HepG2 (cell line): ENCODE data around the gene ACSL3. TPM values are rescaled to one million over a fixed set of nuclear protein-coding genes. Genes with fewer than 3 reads are reported as not detected.

ENCODE experiments used
- CREB1 ChIP-seq, 2 experiments: fragments of 450-650 bp in 1 of 2; IDR thresholded peaks; 2 replicates each; pipeline ENCODE4 v1.6.1; 2016 to 2017; ENCODE audit warnings: control low read depth in 1 of 2, mild to moderate bottlenecking in 1 of 2, missing compliant biosample characterization in 1 of 2, missing genetic modification characterization in 1 of 2
- FOXA3 ChIP-seq: IDR thresholded peaks from 2 replicates; pipeline ENCODE4 v1.6.1; 2016; ENCODE audit warnings: missing genetic modification reagents, missing compliant biosample characterization
- KAT8 ChIP-seq: IDR thresholded peaks from 2 replicates; pipeline ENCODE4 v1.6.1; 2016; ENCODE audit warnings: missing genetic modification reagents, missing compliant biosample characterization
- MATR3 ChIP-seq: sonication (generic); formaldehyde crosslinking; IDR thresholded peaks from 2 replicates; pipeline ENCODE4 v1.4.0; 2020; ENCODE audit warnings: missing genetic modification reagents
- MLLT10 ChIP-seq: sonication (generic); formaldehyde crosslinking; IDR thresholded peaks from 2 replicates; pipeline ENCODE4 v1.4.0; 2020; ENCODE audit warnings: missing genetic modification reagents
- SAP130 ChIP-seq: IDR thresholded peaks from 2 replicates; pipeline ENCODE4 v1.6.1; 2016; ENCODE audit warnings: low read depth
- SOX13 ChIP-seq, 3 experiments: fragments of 450-650 bp in 1 of 3; sonication (generic) in 1 of 3; formaldehyde crosslinking in 1 of 3; IDR thresholded peaks in 2 of 3; conservative IDR thresholded peaks in 1 of 3; 2 replicates each; pipeline versions ENCODE4 v1.5.0 to v1.6.1; 2016 to 2020; ENCODE audit warnings: antibody characterized with exemption in 1 of 3, mild to moderate bottlenecking in 1 of 3, missing compliant biosample characterization in 1 of 3, missing genetic modification reagents in 1 of 3, moderate library complexity in 1 of 3
- TFDP2 ChIP-seq: sonication (generic); formaldehyde crosslinking; IDR thresholded peaks from 2 replicates; pipeline ENCODE4 v1.4.0; 2020; ENCODE audit warnings: missing genetic modification reagents
- TOE1 ChIP-seq: sonication (generic); formaldehyde crosslinking; IDR thresholded peaks from 2 replicates; pipeline ENCODE4 v1.4.0; 2020; ENCODE audit warnings: mild to moderate bottlenecking, missing genetic modification reagents
- ZNF20 ChIP-seq: sonication (generic); formaldehyde crosslinking; IDR thresholded peaks from 2 replicates; pipeline ENCODE4 v1.4.0; 2020; ENCODE audit warnings: mild to moderate bottlenecking, moderate library complexity, missing genetic modification reagents
- ZNF281 ChIP-seq: sonication (generic); formaldehyde crosslinking; IDR thresholded peaks from 2 replicates; pipeline ENCODE4 v1.4.0; 2020; ENCODE audit warnings: missing genetic modification reagents, borderline replicate concordance
- polyA plus RNA-seq, 8 experiments: library from polyadenylated mRNA; depleted of rRNA in 3 of 8; stranded (reverse) in 7 of 8; unstranded in 1 of 8; fragments of >200 nt; fragmentation: Illumina TruSeq in 4 of 8; extraction: Trizol in 4 of 8; gene quantifications; 2 replicates each; pipeline versions ENCODE4 v1.2.1 to v1.2.3, GENCODE V29; 2011 to 2016; ENCODE audit warnings: low read depth in 4 of 8, missing spikeins in 1 of 8, mixed read lengths in 1 of 8; ENCODE audit not compliant: insufficient read depth in 1 of 8
- total RNA-seq, 5 experiments: library from RNA; depleted of rRNA; stranded (reverse); fragments of >200 nt; fragmentation: Illumina TruSeq; extraction: Trizol; gene quantifications; 2 replicates each; pipeline ENCODE4 v1.2.3, GENCODE V29; 2016; ENCODE audit warnings: low read depth in 1 of 5

Gene ACSL3
- total and polyA plus RNA-seq, 2 of the 13 experiments (the other 11 are each of a cell fraction or from before 2014, with no cell fraction given): 305 to 365 TPM

- TF ChIP-seq ZNF281 (CRISPR knock-in tag): no peak
- TF ChIP-seq SAP130 (CRISPR knock-in tag): peak; percentile 1; the same call in 1 of the 2 replicates
- TF ChIP-seq CREB1 (IDR thresholded peaks at IDR 0.05): no peak
- peak; percentile 40; the same call in 1 of the 2 replicates for TF ChIP-seq CREB1 (CRISPR knock-in tag; IDR thresholded peaks at IDR 0.05)
- 0 out of 2 replicates have a peak, but pooled peaks have one; percentile 21 for TF ChIP-seq TOE1 (CRISPR knock-in tag)
- TF ChIP-seq ZNF20 (CRISPR knock-in tag): no peak
- TF ChIP-seq TFDP2 (CRISPR knock-in tag): 0 out of 2 replicates have a peak, but pooled peaks have one; percentile 12
- TF ChIP-seq FOXA3 (CRISPR knock-in tag): 0 out of 2 replicates have a peak, but pooled peaks have one; percentile 9
- TF ChIP-seq SOX13 (IDR thresholded peaks at IDR 0.05): no peak
- 0 out of 4 replicates have a peak, but pooled peaks of 1 of the 2 experiments have one; percentile 4 for TF ChIP-seq SOX13 (CRISPR knock-in tag; conservative IDR thresholded peaks at IDR 0.05 in 1 of 2, IDR thresholded peaks at IDR 0.05 in 1 of 2)
- no peak for TF ChIP-seq MLLT10 (CRISPR knock-in tag)
- TF ChIP-seq KAT8: 0 out of 2 replicates have a peak, but pooled peaks have one; percentile 2
- TF ChIP-seq MATR3 (CRISPR knock-in tag): no peak
- TF ChIP-seq, all 625 proteins: peak for 16
These were observed 2.2 kb downstream of the ACSL3 start (continued) for GRCh38 chr2:222862909-222863544.
